Lung (tissue), 12 donors: ENCODE measurements around the gene CD58. TPM values are rescaled to one million over a fixed set of nuclear protein-coding genes. Genes with fewer than 3 reads are reported as not detected.

Experiments
- ATAC-seq: fragments of 200-7000 bp; cut with Tn5 transposase; one replicate; pipeline ENCODE4 v1.9.1; 2020; ENCODE audit warnings: moderate number of reproducible peaks; ENCODE audit not compliant: insufficient read depth, low FRiP score
- DNase-seq, 3 donors: peaks; one replicate each; pipeline ENCODE4 v3.0.0-alpha.2; 2013 to 2017
- H3K27ac ChIP-seq, 2 donors: one replicate each; pipeline ENCODE4 v1.5.1; 2013; ENCODE audit warnings: mild to moderate bottlenecking in 2 of 2, moderate library complexity in 2 of 2, control low read depth in 1 of 2, inconsistent platforms in 1 of 2, low read depth in 1 of 2, low read length in 1 of 2
- H3K27me3 ChIP-seq, 3 donors: one replicate each; pipeline ENCODE4 v1.5.1; 2013; ENCODE audit warnings: low read length in 2 of 3; ENCODE audit not compliant: control insufficient read depth in 3 of 3, insufficient read depth in 3 of 3
- H3K36me3 ChIP-seq, 4 donors: one replicate each; pipeline ENCODE4 v1.5.1; 2013; ENCODE audit warnings: low read length in 4 of 4, mild to moderate bottlenecking in 1 of 4, moderate library complexity in 1 of 4; ENCODE audit not compliant: control insufficient read depth in 4 of 4, insufficient read depth in 4 of 4
- H3K4me1 ChIP-seq, 5 donors: one replicate each; pipeline ENCODE4 v1.5.1; 2013; ENCODE audit warnings: low read length in 5 of 5, mild to moderate bottlenecking in 2 of 5, moderate library complexity in 1 of 5; ENCODE audit not compliant: control insufficient read depth in 5 of 5, insufficient read depth in 5 of 5
- H3K4me3 ChIP-seq: one replicate; pipeline ENCODE4 v1.5.1; 2013; ENCODE audit warnings: mild to moderate bottlenecking, control low read depth, moderate library complexity
- H3K9ac ChIP-seq, 2 donors: one replicate each; pipeline ENCODE4 v1.5.1; 2013; ENCODE audit warnings: low read length in 2 of 2, control low read depth in 1 of 2; ENCODE audit not compliant: insufficient read depth in 1 of 2
- H3K9me3 ChIP-seq, 4 donors: one replicate each; pipeline ENCODE4 v1.5.1; 2013; ENCODE audit warnings: low read length in 3 of 4, mild to moderate bottlenecking in 1 of 4, moderate library complexity in 1 of 4; ENCODE audit not compliant: control insufficient read depth in 4 of 4, insufficient read depth in 3 of 4
- CTCF ChIP-seq: IDR thresholded peaks from 2 replicates; pipeline ENCODE4 v1.5.1; 2012; ENCODE audit warnings: mild to moderate bottlenecking; ENCODE audit errors: control extremely low read depth, extremely low read depth
- WGBS, 2 donors: extraction: QIAGEN DNeasy Blood & Tissue Kit; methylation state at CpG; one replicate each; pipeline ENCODE4 v1.1.7; 2013; 5-methylcytosine and 5-hydroxymethylcytosine counted together
- polyA plus RNA-seq, 2 donors: library from polyadenylated mRNA; stranded (reverse); fragments of 200-250 nt; gene quantifications; one replicate each; pipeline ENCODE4 v1.2.1, GENCODE V29; 2013
- total RNA-seq, 2 donors: library from RNA; depleted of rRNA in 1 of 2; stranded (reverse); fragments of >200 nt in 1 of 2; gene quantifications; one replicate each; pipeline ENCODE4 v1.2.1, GENCODE V29; 2014 to 2021
- donor health status: control.
- donor health status: control.
- donor health status: Bipolar disorder and iron deficiency.
- donor health status: healthy.
- donor health status: DM: yes; HTN: yes; CAD: no.

CD58 gene
- total and polyA plus RNA-seq, 4 donors: 27.5 to 52.1 (median 28.7) TPM

DNA sequence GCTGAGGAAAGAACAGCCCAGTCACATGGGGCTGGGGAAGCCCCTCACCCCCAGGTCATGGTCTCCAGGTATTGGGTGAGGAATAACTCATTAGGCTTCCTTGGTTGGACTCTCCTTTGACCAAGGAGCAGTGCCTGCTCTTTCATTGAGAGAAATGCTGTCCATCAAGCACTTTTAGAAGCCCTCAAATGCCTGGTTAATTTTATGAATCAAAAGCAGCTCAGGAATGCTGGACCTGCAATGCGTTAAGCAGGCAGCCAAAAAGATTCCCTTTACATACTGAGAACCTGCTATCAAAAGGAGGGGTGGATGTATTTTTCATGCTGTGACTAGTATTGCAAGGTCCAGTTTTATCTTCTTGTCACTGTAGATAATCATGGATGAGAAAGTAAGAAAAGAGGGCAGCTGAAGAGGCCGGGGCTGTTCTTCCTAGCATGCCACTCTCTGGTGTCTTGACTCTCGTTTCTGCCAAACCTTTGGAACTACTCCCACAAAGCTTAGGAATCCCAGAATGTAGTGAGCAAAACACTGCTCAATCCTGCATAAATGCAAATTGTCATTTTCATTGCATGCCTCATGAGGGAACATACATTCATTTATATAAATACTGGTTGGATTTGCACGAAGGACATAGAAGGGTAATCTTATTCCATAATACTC, 2.1 kb upstream of the CD58 start:
- Histone ChIP-seq H3K27ac (no peak overlapping the region), H3K9me3 (no peaks in the 10 kb centered on the region), H3K4me3 (no peak overlapping the region), H3K9ac (no peak overlapping the region), H3K36me3 (no peaks in the 10 kb centered on the region), H3K27me3 (no peaks in the 10 kb centered on the region), H3K4me1 (peaks cover 0 to 18% (median 8%) of the 10 kb centered on the region in 5 donors)
- 83 to 92% methylated on average over 4 of the region's 4 CpGs for WGBS, 2 donors
- DNase-seq (no peak), ATAC-seq (no peak)
- no peak for TF ChIP-seq CTCF

- Histone ChIP-seq H3K4me3 (no peak overlapping the region), H3K4me1 (peaks cover 0 to 18% (median 8%) of the 10 kb centered on the region in 5 donors), H3K36me3 (no peaks in the 10 kb centered on the region), H3K9ac (no peak overlapping the region), H3K27me3 (no peaks in the 10 kb centered on the region), H3K27ac (no peak overlapping the region), H3K9me3 (no peaks in the 10 kb centered on the region)
- DNase-seq: no peak
- TF ChIP-seq CTCF: no peak
- 84 to 85% methylated on average over 2 of the region's 2 CpGs for WGBS, 2 donors
- no peak for ATAC-seq
Measured at GRCh38 chr1:116572099-116572498, 1.3 kb upstream of the CD58 start.

DNA sequence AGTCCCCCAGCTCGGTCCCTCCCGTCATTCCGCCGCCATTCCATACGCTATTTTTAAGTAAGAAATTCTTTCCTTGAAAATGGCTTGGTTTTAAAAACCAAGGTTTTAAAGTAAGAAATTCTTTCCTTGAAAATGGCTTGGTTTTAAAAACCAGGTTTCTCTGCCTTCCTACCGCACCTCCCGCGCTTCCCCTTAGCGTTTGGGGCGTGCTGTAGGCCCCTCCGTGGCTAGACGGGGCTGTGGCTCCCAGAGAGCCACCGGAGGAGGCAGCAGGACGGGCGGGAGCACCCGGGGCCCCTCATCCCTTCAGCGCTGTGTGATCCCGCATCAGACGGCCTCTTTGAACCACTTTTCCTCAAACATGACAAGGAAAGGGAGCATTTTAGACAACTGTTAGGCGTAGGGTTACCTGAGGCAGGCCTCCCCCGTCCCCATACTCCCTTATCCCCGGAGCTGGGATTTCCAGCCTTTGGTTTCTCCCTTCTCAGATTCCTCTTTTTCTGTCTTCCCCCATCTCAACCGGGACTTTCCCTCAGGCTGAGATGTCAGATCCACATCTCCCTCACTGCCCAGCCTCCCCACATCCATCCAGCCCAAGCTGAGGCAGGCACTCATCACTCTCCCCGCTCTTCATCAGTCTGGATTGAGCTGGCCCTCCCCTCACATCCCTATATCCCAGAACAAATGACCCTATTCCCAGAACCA, 541 bp upstream of the CD58 start:
- peak overlapping the region in 1 of 2 donors; percentile 74 for H3K9ac ChIP-seq
- H3K36me3 ChIP-seq: no peaks in the 10 kb centered on the region
- DNase-seq: peak in 1 of 3 donors; percentile 32
- H3K27ac ChIP-seq: peak overlapping the region; percentile 94 to 99
- peaks cover 0 to 18% (median 10%) of the 10 kb centered on the region in 5 donors for H3K4me1 ChIP-seq
- no peak overlapping the region for H3K4me3 ChIP-seq
- TF ChIP-seq CTCF: no peak
- WGBS, 2 donors: 11 to 12% methylated on average over 24 of the region's 24 CpGs
- H3K9me3 ChIP-seq: no peaks in the 10 kb centered on the region
- no peaks in the 10 kb centered on the region for H3K27me3 ChIP-seq
- no peak for ATAC-seq
